ENCODE data around the gene ISCU.

- TF ChIP-seq CTCF (IDR thresholded peaks at IDR 0.05 in 4 of 5, conservative IDR thresholded peaks at IDR 0.05 in 1 of 5) = no peak
- no peak for TF ChIP-seq POLR2A (IDR thresholded peaks at IDR 0.05)
Measured at GRCh38 chr12:108567406-108568337, 5.3 kb downstream of the ISCU start.

All from gastrocnemius medialis (tissue), 4 donors.